T47D (cell line): Measurements from ENCODE around the gene MUC2.

Experiments used
- DNase-seq, 2 experiments: peaks; one replicate each; pipeline versions ENCODE4 v3.0.0 to v3.0.0-alpha.2; 2011 to 2012; ENCODE audit warnings: low read depth in 1 of 2, low spot score in 1 of 2
- JUND ChIP-seq: IDR thresholded peaks from 2 replicates; pipeline ENCODE4 v1.6.1; 2012; ENCODE audit warnings: low read depth
- in situ Hi-C: cut with HindIII; loops from 2 replicates; pipeline ENCODE4 v1.10.0; 2016; ENCODE audit warnings: low sequenced_read_pairs, low pct_unique_long_range_greater_than_20kb

Gene MUC2

DNA sequence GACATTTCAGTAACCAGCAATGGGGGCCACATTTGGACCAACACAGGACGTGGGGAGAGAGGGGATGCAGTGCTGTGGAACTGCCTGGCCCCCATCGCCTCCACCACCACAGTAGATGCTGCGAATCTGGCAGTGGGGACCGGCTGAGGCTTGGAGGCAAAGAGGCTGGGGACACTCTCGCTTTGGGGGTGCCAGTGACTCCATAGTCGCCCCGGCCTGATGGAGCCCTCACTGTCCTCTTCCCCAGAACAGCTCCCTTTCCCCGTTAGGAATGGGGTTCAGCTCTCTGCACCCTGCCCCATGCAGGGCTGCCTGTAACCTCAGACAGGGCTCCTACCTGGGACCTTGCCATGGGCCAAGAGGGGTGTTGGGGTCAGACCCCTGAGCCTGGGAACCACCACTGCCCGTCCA lies 1.8 kb upstream of the MUC2 start:
- DNase-seq, result no peak
- no peak for TF ChIP-seq JUND
- in situ Hi-C loops, result no loop called here

DNA sequence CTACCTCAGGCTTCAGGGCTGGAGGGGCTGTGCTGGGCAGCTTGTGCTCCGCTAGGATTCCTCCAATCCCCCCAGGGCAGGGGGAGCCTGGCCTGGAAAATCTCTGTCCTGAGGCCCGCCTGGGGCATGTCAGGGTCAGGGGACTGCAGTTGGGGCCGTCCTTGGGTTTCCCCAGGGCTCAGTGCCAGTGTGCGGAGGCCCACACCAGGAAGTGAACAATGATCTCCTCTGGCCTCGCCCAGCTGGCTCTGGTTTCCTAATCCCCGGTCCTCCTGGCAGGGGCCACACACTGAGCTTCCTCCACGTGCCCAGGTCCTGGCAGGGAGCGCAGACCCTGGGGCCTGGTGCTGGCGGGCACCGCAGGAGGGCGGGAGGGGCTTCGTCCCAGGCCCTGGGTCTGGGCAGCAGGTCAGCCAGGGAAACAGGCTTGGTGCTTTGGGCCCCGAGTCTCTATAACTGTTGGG lies 1.4 kb upstream of the MUC2 start:
- TF ChIP-seq JUND, result no peak
- peak in 1 of 2 experiments; percentile 45 for DNase-seq
- in situ Hi-C loops, result no loop called here

DNA sequence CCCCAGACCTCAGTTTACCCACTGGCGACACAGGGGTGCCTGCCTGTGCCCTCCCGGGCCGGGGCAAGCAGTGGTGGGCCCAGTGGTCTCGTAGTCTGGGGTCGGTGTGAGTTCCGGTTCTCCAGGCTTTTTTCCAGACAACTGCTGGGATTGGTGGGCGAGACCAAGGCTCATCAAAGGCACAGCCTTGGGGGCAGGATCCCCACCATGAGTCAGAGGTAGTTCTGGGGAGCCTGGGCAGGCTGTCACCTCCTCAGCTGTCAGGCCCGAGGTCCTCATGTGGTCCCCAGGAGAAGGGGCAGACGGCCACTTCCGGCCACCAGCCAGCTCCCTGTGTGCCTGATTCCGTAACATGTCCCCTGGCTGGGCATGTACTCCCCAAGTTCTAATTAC lies 827 bp upstream of the MUC2 start:
- in situ Hi-C loops, result no loop called here
- TF ChIP-seq JUND, result no peak
- DNase-seq, result no peak

DNA sequence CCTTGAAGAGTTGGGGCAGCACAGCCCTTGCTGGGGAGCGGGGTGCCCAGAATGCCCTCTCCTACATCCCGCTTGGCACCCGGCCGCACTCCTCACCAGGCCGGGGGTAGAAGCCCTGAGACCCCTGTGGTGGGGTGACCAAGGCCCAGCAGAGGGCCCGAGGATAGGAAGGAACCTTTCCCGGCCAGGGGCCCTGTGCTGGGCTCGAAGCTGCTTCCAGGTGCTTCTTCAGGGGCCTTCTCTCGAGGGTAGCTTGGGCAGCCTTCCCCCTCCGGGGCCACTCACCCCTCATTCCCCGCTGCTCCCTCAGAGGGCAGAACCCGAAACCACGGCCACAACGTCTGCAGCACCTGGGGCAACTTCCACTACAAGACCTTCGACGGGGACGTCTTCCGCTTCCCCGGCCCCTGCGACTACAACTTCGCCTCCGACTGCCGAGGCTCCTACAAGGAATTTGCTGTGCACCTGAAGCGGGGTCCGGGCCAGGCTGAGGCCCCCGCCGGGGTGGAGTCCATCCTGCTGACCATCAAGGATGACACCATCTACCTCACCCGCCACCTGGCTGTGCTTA lies 752 bp downstream of the MUC2 start:
- no peak for DNase-seq
- in situ Hi-C loops, result no loop called here
- no peak for TF ChIP-seq JUND

DNA sequence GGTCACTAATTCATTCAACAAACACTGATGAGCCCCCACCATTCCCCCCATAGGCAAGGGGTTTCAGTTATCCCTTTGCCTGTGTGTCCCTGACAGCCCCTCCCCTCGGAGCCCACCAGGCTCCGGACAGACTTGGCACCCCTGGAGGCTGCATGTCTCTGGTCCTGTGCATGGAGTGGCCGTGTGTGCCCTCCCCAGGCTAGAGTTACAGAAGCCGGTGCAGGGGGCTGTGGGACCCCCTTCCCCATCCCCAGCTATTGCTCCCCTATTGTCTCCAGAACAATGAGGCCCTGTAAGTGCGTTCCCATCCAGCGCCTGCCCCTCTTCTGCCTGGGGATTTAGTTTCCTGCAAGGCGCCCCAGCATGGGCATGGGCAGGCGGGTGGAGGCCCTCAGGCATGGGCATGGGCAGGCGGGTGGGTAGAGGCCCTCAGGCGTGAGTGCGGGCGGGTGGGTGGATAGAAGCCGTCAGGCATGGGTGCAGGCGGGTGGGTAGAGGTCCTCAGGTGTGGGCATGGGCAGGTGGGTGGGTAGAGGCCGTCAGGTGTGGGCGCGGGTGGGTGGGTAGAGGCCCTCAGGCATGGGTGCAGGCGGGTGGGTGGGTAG lies 1.5 kb downstream of the MUC2 start:
- in situ Hi-C loops, result no loop called here
- TF ChIP-seq JUND, result no peak
- DNase-seq, result no peak

DNA sequence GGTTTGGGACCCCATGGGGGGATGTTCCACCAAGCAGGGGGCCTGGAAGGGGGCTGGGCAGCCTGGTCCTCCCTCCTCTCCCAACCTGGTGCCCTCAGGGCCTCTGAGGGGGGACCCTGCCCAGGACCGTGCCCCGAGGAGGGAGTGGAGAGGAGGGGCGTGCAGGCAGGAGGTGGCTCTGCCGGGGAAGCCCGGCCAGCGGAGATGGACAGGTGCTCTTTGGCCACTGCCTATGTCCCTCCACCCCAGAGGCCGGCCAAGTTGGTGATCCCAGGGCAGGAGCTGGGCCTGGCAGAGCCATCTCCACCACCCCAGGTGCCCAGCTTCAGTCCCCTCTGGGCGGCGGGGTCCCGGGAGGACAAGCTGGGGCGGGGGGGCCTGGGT lies 2.4 kb downstream of the MUC2 start:
- in situ Hi-C loops, result no loop called here
- no peak for DNase-seq
- TF ChIP-seq JUND, result no peak

DNA sequence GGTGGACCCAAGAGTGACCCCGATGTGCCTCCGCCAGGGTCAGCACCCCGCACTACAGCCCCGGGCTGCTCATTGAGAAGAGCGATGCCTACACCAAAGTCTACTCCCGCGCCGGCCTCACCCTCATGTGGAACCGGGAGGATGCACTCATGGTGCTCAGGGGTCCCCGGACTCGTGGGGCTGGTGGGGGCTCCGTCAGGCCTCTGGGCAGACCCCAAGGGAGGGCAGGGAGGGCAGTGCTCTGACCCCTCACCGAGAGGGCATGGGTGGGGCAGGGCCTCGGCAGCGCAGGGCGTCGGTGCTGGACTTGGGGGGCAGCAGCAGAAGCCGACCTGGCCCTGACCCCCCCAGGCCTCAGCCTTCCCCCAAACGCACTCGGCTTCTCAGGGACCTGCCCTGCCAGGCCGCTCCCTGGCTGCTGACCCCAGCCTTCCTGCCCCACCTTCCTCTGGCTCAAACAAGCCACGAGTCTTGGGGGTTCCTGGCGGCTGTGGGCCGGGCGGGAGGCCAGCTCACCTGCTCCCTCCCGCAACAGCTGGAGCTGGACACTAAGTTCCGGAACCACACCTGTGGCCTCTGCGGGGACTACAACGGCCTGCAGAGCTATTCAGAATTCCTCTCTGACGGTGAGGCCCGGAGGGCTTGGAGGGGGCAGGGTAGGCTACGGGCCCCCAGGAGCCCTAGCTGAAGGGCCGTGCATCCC lies 2.9 kb downstream of the MUC2 start:
- in situ Hi-C loops, result no loop called here
- no peak for TF ChIP-seq JUND
- DNase-seq, result no peak

DNA sequence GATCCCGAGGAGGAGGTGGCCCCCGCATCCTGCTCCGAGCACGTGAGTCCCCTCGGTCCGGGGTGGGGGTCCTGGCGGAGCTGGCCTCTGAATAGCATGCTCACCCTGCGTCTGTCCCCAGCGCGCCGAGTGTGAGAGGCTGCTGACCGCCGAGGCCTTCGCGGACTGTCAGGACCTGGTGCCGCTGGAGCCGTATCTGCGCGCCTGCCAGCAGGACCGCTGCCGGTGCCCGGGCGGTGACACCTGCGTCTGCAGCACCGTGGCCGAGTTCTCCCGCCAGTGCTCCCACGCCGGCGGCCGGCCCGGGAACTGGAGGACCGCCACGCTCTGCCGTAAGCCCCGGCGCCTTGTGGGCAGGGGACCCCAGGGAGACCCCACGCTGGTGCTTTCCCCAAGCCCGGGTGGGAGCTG lies 3.5 kb downstream of the MUC2 start:
- no peak for TF ChIP-seq JUND
- in situ Hi-C loops, result no loop called here
- DNase-seq, result no peak

DNA sequence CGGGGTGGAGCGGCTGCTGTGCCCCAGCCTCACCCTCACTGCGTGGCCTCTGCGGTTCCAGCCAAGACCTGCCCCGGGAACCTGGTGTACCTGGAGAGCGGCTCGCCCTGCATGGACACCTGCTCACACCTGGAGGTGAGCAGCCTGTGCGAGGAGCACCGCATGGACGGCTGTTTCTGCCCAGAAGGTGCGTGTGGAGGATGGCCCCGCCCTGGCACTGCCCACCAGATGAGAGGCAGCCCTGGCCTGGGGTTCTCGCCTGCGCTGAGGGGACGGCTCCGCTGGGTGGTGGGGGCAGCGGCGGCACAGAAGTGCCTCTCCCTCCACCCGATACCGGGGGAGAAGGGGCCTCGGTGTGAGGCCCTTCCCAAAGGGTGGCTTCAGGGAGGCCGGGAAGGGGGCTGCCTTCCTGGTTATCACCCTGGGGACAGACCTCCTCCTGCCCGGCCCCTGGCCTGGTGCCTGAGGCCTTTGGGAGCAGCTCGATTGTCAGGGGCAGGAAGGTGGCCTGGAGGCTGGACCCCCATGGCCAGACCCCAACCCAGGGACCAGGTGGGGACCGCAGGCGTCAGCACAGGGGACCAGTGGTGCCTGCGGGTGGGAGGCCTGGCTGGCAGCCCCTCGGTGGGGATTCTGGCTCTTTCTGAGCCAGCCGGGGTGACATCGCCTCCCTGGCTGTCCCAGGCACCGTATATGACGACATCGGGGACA lies 7.1 kb downstream of the MUC2 start:
- DNase-seq, result no peak
- in situ Hi-C loops, result no loop called here
- TF ChIP-seq JUND, result no peak

DNA sequence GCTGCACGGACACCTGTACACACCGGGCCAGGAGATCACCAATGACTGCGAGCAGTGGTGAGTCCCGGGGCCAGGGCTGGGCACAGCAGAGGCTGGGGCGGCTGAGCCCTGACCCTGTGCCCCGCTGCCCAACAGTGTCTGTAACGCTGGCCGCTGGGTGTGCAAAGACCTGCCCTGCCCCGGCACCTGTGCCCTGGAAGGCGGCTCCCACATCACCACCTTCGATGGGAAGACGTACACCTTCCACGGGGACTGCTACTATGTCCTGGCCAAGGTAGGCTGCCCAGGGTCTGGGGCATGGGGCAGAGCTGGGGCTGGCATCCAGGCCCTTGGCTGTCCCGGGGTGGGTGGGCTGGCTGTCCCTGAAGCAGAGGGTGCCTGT lies 7.7 kb downstream of the MUC2 start:
- no peak for TF ChIP-seq JUND
- no peak for DNase-seq
- in situ Hi-C loops, result no loop called here

DNA sequence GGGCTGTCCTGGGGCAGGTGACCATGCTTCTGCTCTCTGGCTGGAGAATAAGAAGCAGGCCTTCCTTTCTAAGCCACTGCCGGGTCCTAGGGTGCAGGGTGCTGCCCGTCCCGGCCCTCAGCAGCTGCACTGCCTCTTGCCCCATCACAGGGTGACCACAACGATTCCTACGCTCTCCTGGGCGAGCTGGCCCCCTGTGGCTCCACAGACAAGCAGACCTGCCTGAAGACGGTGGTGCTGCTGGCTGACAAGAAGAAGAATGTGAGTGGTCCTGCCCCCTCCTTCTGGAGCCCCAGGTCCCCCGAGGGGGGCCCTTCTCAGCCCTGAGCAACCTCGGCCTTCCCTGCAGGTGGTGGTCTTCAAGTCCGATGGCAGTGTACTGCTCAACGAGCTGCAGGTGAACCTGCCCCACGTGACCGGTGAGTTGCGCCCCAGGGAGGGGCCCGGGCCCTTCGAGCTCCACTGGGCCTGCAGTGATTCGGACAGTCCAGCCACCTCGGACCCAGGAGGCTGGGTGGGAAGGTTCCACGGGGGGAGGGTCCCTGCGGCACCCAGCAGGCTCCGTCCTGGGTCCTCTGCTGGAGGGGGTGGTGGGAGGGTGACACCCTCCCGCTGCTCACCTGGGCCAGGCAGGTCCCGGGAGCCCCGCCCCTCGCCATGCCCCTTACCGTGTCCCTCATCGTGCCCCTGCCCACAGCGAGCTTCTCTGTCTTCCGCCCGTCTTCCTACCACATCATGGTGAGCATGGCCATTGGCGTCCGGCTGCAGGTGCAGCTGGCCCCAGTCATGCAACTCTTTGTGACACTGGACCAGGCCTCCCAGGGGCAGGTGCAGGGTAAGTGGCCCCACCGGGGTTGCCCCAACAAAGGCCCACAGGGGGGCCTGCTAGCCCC lies 8.3 kb downstream of the MUC2 start:
- no peak for DNase-seq
- no peak for TF ChIP-seq JUND
- in situ Hi-C loops, result no loop called here
